Activated CD4-positive, alpha-beta T cell treated with anti-CD3 and anti-CD28 coated beads for 1 hour (primary cell): ENCODE measurements around the gene FLNC.

ENCODE experiments used
- DNase-seq: peaks from one replicate; pipeline ENCODE4 v3.0.0-alpha.2; 2020

Gene FLNC

DNA sequence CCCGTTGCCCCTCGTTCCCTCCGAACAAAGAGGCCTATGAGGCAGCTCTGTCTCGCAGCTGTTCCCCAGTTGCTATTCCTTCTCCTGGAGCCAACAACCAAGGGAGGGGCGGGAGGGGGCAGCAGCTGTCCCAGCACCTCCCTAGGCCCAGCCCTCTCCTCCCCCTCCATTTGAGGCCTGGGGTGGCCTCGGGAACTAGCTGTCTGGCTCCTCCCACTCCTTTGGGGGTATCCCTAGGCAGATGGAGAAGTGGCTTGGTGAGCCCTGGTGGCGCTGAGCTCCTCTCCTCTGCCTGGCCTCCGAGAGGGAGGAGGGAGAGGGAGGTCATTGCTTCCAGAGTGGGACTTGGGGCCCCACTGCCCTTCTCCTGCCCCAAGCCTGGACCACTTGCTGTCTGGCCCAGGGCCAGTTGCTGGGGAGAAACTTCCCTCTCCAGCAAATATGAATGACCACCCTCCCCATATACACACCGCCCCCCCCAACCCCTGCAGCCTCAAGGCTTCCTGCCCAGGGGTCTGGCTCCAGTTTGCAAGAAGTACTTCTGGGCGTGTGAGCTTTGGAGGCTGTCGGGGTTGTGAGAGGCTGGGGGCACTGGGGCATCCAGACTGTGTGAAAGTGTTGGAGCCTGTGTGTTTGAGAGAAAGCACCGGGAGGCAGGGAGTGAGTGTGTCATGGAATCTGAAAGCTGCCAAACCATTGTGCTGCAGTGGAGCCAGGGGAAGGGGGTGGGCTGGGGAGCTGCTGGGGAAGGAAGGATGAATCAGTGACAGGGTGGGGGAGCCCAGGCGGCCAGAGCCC, 3.1 kb downstream of the FLNC start:
- no peak for DNase-seq

DNA sequence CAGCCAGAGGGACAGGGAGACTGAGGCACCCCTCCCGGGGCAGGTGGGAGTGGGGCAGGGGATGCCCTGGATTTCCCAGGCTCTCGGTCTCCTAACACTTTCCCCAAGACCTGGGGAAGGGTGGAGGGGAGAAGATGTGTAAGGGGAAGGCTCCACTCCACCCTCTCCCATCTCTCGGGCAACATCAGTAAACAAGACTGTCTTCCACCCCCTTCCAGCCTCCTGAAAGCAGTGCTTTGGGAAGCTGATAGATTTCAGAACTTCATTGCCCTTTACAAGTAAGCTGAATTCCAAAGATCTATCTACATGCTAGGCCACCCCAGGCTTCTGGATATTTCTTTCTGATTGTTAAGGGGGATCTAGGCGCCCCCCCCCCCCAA, 3.7 kb downstream of the FLNC start:
- no peak for DNase-seq

DNA sequence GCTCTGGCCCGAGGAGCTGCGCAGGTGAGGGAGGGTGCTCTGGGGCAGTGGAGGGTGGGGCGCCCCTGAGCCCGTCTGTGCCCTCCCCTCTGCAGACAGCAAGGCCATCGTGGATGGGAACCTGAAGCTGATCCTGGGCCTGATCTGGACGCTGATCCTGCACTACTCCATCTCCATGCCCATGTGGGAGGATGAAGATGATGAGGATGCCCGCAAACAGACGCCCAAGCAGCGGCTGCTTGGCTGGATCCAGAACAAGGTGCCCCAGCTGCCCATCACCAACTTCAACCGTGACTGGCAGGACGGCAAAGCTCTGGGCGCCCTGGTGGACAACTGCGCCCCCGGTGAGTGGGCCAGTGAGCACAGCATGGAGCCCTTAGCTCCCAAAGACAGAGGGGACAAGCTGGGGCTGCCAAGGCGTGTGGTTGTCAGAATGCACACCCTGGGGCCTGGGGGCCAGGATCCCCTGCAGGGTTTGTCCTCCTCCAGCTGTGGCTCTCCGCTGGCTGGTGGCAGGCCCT, 5.1 kb downstream of the FLNC start:
- DNase-seq, result no peak

DNA sequence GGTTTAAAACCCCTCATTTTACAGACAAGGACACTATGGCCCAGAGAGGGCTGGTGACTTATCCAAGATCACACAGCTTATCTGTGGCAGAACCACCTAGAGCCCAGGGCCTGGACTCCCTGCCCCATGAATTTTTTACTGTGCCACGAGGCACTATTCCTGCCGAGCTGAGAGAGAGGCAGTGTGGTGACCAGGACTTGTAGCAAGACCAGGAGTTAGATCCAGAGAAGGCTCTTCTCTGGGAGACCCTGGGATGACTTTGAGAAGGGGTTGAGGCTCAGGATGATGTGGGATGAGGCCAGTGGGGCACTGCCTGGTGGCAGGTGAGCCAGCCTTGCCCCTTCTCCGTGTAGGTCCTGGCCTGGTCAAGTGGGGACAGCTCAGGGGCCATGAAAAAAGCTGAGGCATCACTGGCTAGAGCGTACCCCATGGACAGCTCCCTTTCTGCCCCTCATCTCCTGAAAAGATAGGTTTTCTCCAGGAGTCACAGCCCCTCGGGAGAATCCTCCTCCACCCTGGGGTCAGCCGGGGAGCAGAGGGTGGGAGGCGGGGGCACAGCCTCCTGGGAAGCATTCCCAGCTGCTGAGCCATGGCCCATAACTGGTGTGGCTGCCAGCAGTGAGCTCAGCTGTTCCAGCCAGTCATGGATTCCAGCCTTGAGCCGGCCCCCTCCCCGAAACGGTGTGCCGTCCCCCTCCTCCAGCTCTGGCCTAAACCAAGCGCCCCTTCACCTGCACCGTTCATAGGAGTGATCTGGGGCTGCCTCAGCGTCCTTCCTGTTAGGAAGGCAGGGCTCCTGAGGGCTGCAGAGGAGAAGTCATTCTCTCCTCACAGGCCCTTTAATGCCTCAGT, 5.8 kb downstream of the FLNC start:
- DNase-seq, result no peak

DNA sequence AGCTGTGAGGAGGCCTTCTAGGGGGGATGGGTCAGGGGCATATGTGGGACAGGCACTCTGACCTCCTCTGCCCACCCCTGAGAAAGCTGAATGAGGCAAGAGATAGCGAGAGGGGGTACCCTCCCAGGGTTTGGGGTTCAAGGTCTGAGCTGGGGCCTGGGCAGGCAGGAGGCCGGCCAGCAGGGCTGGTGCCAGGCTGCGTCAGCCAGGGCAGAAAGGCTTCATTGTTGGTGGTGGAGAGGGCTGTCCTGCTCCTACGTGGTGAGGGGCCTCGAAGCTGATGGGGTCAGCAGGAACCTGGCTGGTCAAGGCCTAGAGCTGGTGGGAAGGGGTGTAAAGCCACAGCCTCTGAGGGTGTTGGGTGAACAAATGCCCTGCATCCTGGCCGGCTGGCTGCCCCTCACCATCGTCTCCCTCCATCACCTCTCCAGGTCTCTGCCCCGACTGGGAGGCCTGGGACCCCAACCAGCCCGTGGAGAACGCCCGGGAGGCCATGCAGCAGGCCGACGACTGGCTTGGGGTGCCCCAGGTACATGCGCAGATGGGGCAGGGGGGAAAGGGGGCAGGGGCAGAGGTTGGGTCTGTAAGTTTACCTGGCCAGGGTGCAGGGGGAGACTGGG, 6.6 kb downstream of the FLNC start:
- no peak for DNase-seq

DNA sequence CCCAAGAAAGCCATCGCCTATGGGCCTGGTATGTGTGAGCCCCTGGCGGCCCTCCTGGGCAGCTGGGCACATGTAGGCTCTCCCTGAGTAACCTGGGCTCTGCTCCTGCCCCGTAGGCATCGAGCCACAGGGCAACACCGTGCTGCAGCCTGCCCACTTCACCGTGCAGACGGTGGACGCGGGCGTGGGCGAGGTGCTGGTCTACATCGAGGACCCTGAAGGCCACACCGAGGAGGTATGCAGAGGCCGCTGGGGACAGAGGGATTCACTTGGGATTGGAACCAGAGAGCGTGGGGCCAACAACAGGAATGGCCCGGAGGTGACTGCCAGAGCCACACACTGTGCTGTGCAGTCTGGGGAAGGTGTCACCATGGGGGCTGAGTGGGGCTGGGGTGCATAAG, 7.3 kb downstream of the FLNC start:
- no peak for DNase-seq

DNA sequence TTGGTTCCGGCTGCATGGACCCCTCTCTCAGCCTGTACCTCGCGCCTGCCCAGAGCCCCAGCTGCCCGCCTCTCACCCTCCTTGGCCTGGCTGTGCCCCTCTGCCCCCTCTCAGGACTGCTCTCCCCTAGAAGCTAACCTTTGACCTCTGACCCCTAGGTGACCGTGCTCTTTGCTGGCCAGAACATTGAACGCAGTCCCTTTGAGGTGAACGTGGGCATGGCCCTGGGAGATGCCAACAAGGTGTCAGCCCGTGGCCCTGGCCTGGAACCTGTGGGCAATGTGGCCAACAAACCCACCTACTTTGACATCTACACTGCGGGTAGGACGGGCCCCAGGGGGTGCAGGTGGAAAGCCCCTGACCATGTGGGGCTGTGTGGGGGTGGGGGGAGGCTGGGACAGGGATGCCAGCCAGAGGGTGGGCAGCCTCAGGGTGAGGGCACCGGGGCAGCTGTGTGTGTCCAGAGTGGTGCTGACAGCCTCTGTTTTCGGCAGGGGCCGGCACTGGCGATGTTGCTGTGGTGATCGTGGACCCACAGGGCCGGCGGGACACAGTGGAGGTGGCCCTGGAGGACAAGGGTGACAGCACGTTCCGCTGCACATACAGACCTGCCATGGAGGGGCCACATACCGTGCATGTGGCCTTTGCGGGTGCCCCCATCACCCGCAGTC, 8.0 kb downstream of the FLNC start:
- no peak for DNase-seq

DNA sequence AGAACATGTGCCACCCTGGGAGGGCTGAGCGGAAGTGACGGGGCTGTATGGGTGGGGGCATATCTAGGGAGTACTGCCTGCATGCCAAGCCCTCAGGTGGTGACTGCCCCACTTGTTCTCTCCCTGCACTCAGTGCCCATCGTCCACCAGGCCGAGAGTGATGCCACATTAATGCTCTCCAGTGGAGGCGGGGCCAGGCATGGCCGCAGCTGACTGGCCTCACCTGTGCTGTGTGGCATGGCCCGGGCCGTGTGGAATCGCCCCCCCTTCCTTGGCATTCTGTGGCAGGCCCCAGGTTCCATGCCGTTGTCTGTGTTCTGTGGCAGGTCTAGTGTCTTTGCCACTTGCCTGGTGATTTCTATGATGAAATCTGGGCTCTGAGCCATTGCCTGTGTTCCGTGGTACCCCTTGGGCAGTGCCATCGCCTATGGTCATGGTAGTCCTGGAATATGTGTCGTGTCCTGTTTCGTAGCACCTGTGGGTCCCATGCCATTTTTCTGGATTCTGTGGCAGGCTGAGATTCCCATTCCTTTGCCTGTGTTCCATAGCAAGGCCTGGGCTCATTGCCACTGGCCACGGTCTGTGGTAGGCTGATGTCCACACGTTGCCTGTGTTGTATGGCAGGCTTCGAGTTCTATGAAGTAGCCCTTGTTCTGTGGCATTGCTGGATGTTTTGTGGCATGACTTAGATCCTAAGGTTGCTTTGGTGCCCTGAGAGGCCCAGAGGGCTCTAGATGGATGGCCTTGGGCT, 8.9 kb downstream of the FLNC start:
- no peak for DNase-seq

DNA sequence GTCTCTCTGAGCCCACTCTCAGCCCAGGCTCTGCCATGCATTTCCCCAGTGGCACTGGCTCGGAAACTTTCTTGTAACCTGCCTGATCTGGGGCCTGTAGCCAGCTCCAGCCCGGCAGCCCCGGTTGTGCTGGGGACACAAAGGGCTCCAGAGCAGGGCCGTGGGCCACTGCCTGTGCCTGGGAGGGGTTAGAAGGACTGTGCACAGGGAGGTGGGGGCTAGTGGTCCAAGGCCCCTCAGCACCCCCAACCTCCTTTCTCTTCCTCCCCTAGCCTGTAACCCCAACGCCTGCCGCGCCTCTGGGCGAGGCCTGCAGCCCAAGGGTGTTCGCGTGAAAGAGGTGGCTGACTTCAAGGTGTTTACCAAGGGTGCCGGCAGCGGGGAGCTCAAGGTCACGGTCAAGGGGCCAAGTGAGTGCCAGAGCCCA, 9.6 kb downstream of the FLNC start:
- no peak for DNase-seq

DNA sequence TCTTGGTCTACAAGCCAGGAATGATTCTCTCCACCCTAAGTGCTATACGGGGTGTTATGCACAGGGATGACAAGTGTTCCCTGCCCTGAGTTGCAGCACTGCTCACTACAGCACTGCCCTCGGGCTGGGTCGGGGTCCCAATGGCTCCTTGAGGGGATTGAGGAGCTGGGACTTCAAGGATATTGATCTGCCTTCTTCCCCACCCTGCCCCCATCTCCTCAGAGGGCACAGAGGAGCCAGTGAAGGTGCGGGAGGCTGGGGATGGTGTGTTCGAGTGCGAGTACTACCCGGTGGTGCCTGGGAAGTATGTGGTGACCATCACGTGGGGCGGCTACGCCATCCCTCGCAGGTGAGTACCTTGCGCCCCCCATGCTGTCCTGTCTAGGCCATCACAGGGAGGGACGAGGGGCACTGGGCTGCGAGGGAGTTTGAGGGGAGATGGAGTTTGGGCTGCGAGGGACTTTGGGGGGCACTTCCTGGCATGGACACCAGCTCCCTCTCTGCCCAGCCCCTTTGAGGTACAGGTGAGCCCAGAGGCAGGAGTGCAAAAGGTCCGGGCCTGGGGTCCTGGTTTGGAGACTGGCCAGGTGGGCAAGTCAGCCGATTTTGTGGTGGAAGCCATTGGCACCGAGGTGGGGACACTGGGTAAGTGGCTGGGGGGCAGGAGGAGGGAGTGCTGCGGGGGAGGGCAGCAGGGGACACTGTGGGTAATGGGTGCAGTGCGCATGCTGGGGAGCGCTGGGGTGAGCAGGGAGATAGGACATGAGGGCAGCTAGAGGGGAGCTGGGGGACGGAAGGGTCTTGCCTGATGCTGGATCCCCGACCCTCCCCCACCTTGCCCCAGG, 10.3 kb downstream of the FLNC start:
- no peak for DNase-seq

DNA sequence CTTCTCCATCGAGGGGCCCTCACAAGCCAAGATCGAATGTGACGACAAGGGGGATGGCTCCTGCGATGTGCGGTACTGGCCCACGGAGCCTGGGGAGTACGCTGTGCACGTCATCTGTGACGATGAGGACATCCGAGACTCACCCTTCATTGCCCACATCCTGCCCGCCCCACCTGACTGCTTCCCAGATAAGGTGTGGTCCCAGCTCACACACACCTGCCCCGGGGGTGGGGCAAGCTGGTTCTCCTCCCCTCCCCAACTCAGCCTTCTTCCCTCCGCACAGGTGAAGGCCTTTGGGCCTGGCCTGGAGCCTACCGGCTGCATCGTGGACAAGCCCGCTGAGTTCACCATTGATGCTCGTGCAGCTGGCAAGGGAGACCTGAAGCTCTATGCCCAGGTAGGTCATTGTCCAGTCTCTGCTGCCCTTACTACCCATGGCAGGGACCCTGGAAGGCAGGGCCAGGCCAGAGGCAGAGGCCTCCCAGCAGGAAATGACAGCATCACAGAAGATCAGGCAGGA, 11.0 kb downstream of the FLNC start:
- no peak for DNase-seq

DNA sequence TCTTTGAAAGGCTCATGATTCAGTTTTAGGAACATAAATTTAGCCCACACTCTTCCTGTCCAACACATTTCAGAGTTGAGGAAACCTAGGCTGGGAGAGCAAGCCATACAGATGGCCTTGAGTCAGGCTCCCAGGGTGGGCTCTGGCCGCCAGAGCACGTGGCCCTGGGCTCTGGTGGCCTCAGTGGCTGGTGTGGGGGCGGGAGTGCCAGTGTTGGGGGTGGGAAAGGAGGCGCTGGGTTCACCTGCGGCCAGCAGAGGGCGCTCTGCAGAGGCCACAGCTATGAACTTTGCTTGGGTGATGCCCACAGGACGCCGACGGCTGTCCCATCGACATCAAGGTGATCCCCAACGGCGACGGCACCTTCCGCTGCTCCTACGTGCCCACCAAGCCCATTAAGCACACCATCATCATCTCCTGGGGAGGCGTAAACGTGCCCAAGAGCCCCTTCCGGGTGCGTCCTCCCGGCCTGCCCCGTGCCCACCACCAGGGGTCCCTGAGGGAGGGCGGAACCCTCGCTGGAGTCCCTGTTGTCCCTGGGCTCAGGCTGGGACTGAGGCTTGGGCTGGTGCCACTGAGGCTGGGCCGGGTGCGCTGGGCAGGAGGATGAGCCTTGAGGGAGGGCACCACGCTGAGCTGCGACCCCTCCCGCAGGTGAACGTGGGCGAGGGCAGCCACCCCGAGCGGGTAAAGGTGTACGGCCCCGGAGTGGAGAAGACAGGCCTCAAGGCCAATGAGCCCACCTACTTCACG, 11.9 kb downstream of the FLNC start:
- peak; percentile 40 for DNase-seq

DNA sequence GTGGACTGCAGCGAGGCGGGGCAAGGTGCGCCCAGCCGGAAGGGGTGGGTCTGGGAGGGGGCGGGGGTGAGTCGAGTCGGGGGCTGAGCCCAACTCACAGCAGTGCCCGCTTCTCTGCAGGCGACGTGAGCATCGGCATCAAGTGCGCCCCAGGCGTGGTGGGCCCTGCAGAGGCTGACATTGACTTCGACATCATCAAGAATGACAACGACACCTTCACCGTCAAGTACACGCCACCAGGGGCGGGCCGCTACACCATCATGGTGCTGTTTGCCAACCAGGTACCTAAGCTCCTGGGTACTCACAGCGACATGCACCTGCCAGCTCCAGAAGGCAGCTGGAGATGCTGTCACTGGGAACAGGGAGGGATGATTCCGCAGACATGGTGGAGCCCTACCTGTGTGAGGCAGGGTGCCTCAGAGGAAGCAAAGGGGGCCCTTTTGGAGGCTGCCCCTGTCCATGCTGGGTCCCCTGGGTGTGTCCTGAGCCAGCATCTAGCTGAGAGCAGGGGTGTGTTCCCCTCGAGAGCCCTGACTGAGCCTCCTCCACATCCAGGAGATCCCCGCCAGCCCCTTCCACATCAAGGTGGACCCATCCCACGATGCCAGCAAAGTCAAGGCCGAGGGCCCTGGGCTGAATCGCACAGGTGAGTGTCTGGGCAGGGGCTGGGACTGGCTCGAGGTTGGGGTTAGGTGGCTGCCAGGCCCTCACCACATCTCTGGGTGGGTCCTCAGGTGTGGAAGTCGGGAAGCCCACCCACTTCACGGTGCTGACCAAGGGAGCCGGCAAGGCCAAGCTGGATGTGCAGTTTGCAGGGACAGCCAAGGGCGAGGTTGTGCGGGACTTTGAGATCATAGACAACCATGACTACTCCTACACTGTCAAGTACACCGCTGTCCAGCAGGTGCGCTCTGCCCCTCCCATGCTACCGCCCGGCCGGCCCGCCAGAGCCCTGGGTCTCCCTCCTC, 12.8 kb downstream of the FLNC start:
- DNase-seq, result no peak

DNA sequence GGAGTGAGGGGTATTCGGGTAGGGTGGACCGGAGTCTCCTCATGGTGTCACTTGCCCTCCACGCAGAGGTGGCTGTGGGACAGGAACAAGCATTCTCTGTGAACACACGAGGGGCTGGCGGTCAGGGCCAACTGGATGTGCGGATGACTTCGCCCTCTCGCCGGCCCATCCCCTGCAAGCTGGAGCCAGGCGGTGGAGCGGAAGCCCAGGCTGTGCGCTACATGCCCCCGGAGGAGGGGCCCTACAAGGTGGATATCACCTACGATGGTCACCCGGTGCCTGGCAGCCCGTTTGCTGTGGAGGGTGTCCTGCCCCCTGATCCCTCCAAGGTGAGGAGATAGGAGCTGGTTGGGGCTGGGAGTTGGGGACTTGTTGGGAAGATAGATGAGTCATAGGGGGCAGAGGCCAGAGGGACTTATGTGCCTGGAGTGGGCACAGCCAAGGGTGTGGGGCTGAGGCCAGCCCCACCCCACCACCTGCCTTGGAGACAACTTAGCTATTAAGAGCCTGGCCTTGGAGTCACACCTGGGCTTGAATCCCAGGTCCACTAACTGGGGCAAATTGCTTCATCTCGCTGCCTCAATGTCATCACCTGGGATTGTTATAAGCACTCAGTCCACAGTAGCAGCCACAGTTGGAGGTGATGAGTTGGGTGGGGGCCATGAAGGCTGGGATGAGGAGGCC, 13.9 kb downstream of the FLNC start:
- DNase-seq, result no peak

DNA sequence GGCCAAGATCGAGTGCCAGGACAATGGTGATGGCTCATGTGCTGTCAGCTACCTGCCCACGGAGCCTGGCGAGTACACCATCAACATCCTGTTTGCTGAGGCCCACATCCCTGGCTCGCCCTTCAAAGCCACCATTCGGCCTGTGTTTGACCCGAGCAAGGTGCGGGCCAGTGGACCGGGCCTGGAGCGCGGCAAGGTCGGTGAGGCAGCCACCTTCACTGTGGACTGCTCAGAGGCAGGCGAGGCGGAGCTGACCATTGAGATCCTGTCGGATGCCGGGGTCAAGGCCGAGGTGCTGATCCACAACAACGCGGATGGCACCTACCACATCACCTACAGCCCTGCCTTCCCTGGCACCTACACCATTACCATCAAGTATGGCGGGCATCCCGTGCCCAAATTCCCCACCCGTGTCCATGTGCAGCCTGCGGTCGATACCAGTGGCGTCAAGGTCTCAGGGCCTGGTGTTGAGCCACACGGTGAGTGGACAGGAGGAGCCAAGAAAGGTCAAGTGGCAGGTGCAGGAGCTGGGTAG, 14.6 kb downstream of the FLNC start:
- DNase-seq, result no peak

DNA sequence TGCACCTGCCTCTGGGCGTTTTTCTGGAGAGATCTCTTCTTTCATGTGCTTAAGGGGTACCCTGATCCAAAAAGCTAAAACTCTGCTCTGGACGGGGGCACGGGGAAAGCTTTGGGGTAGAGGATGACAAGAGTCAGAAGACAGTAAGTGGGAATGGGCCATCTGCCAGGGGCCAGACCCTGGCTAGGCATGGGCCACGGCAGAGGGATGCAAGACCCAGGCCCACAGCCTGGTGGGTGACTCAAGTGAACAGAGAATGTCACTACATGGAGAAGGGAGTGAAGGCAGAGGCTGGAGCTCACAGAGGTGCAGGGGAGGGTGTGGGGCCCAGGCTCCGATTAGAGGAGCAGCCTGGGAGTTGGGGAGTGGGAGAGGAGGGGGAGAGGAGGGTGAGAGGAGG, 15.3 kb downstream of the FLNC start:
- DNase-seq, result no peak

DNA sequence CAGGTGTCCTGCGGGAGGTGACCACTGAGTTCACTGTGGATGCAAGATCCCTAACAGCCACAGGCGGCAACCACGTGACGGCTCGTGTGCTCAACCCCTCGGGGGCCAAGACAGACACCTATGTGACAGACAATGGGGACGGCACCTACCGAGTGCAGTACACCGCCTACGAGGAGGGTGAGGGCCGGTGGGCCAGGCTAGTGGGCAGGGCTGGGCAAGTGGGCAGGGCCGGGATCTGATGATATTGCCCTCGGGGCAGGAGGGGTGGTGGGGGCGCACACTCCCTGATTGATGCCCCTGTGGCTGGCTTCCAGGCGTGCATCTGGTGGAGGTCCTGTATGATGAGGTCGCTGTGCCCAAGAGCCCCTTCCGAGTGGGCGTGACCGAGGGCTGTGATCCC, 15.8 kb downstream of the FLNC start:
- DNase-seq, result no peak

DNA sequence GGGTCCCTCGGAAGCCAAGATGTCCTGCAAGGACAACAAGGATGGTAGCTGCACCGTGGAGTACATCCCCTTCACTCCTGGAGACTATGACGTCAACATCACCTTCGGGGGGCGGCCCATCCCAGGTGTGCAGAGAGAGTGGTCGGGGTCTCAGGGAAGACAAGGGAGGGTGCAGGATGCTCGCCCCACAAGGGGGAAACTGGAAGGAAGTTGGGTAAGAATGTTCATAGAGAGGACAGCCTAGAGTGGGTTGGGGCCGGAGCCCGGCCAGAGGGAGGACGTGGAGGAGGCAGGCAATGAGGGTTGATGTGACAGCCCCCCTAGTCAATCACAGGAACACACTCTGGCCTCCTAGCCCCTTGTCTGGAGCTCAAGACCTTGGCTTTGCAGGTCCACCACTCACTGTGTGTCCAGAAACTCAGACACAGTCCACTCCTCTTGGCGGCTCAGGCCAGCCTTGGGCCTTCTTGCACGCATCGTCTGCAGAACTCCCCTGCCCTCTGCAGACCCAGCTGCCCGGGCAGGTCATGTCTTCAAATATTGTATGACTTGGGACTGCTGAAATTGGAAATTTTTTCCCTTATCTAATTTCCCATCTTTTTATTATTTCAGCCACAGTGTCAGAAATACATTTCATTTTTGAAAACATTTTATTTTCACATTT, 16.7 kb downstream of the FLNC start:
- DNase-seq, result no peak
